HepG2 (cell line): Measurements from ENCODE around the gene RNU11. TPM values are rescaled to one million over a fixed set of nuclear protein-coding genes. Genes with fewer than 3 reads are reported as not detected.

Source experiments
- ATAC-seq: fragments of 200-7000 bp; cut with Tn5 transposase; 3 replicates; pipeline ENCODE4 v1.9.1; 2020; ENCODE audit warnings: mild to moderate bottlenecking, moderate library complexity
- Bru-seq: library from RNA; stranded (reverse); fragments of 400-500 nt; gene quantifications from one replicate; lab custom pipeline; 2021; lab: Mats Ljungman, UMichigan
- BruChase-seq, 2 experiments: library from RNA; stranded (reverse); fragments of 400-500 nt; gene quantifications; one replicate each; lab custom pipeline; 2021; lab: Mats Ljungman, UMichigan
- BruUV-seq: library from RNA; stranded (reverse); fragments of 400-500 nt; replicated peaks from 2 replicates; lab custom pipeline; 2021; lab: Mats Ljungman, UMichigan
- CTCF ChIA-PET: fragments of 300-600 bp; formaldehyde crosslinking; extraction: SDS; loops from one replicate; lab custom pipeline; 2021; ENCODE audit warnings: low total read pairs, inconsistent platforms, low intra/inter-chr PET ratio; lab: Yijun Ruan, JAX
- POLR2A ChIA-PET: fragments of 350-600 bp; sonication (Branson Sonifier 250); formaldehyde crosslinking; loops from one replicate; lab custom pipeline; 2020; ENCODE audit warnings: antibody characterized with exemption, inconsistent platforms; lab: Yijun Ruan, JAX
- DNase-seq: peaks from one replicate; pipeline ENCODE4 v3.0.0-alpha.2; 2015; ENCODE audit warnings: low spot score
- FAIRE-seq: peaks from 3 replicates; lab custom pipeline; 2011; peaks lifted over from hg19 to GRCh38; lab: Jason Lieb, UNC
- H2AFZ ChIP-seq: one replicate; pipeline ENCODE4 v1.6.1; 2011; ENCODE audit warnings: low read length, inconsistent platforms
- H3K27ac ChIP-seq: fragments of 300-600 bp; 3 replicates; pipeline ENCODE4 v1.8.0; 2011; ENCODE audit warnings: mixed run types, mild to moderate bottlenecking, mixed read lengths, low read length, inconsistent platforms; ENCODE audit not compliant: insufficient read depth; ENCODE audit errors: extremely low read length
- H3K27me3 ChIP-seq, 2 experiments: fragments of 200-600 bp in 1 of 2; 2 replicates in 1 of 2; 3 replicates in 1 of 2; pipeline versions ENCODE4 v1.6.0 to v1.8.0; 2011; ENCODE audit warnings: low read length in 2 of 2, mild to moderate bottlenecking in 2 of 2, moderate library complexity in 2 of 2, inconsistent platforms in 1 of 2; ENCODE audit not compliant: insufficient read depth in 2 of 2, control insufficient read depth in 1 of 2
- H3K36me3 ChIP-seq, 2 experiments: fragments of 200-600 bp in 1 of 2; replicated peaks in 1 of 2; 2 replicates in 1 of 2; 3 replicates in 1 of 2; pipeline versions ENCODE4 v1.5.1 to v1.8.0; 2011; ENCODE audit warnings: low read length in 2 of 2, inconsistent platforms in 1 of 2; ENCODE audit not compliant: insufficient read depth in 2 of 2, control insufficient read depth in 1 of 2
- H3K4me1 ChIP-seq: 2 replicates; pipeline ENCODE4 v1.5.1; 2012; ENCODE audit warnings: low read length, inconsistent platforms; ENCODE audit not compliant: insufficient read depth
- H3K4me2 ChIP-seq: 2 replicates; pipeline ENCODE4 v1.6.0; 2011; ENCODE audit warnings: low read depth, low read length, inconsistent platforms
- H3K4me3 ChIP-seq, 3 experiments: fragments of 200-600 bp in 1 of 3; sonication (generic), shearing (Covaris generic) in 1 of 3; replicated peaks in 1 of 3; 2 replicates each; pipeline ENCODE4 v1.5.1; 2011 to 2016; ENCODE audit warnings: low read length in 3 of 3, inconsistent platforms in 2 of 3, low read depth in 2 of 3, mild to moderate bottlenecking in 2 of 3, control low read depth in 1 of 3, mixed read lengths in 1 of 3; ENCODE audit not compliant: insufficient read depth in 1 of 3
- H3K79me2 ChIP-seq: one replicate; pipeline ENCODE4 v1.6.1; 2011; ENCODE audit warnings: low read length, inconsistent platforms; ENCODE audit not compliant: insufficient read depth
- H3K9ac ChIP-seq: 2 replicates; pipeline ENCODE4 v1.6.0; 2011; ENCODE audit warnings: mild to moderate bottlenecking, low read depth, low read length, inconsistent platforms; ENCODE audit not compliant: insufficient read depth
- H3K9me3 ChIP-seq: 2 replicates; pipeline ENCODE4 v1.5.1; 2012; ENCODE audit warnings: mild to moderate bottlenecking, low read length
- H4K20me1 ChIP-seq: 2 replicates; pipeline ENCODE4 v1.6.0; 2011; ENCODE audit warnings: inconsistent platforms, mild to moderate bottlenecking, low read length, moderate library complexity; ENCODE audit not compliant: insufficient read depth
- ATF7 ChIP-seq, 2 experiments: fragments of 450-650 bp in 1 of 2; sonication (generic) in 1 of 2; formaldehyde crosslinking in 1 of 2; IDR thresholded peaks; 2 replicates each; pipeline versions ENCODE4 v1.4.0 to v1.6.1; 2016 to 2020; ENCODE audit warnings: antibody characterized with exemption in 1 of 2, mild to moderate bottlenecking in 1 of 2, missing genetic modification reagents in 1 of 2
- CSRNP2 ChIP-seq: sonication (generic); formaldehyde crosslinking; conservative IDR thresholded peaks from 2 replicates; pipeline ENCODE4 v1.8.0; 2022; ENCODE audit warnings: low read depth, missing genetic modification reagents
- EHMT2 ChIP-seq: fragments of 200-600 bp; sonication (generic); IDR thresholded peaks from 2 replicates; pipeline ENCODE4 v1.7.0; 2017; ENCODE audit warnings: antibody characterized with exemption, low read depth, low read length, borderline replicate concordance
- FOXA1 ChIP-seq, 2 experiments: fragments of 450-650 bp in 1 of 2; sonication (generic) in 1 of 2; formaldehyde crosslinking in 1 of 2; IDR thresholded peaks; 2 replicates each; pipeline versions ENCODE4 v1.4.0 to v1.6.1; 2016 to 2020; ENCODE audit warnings: missing genetic modification reagents in 1 of 2
- FUBP1 ChIP-seq: sonication (generic); formaldehyde crosslinking; IDR thresholded peaks from 2 replicates; pipeline ENCODE4 v1.5.1; 2020; ENCODE audit warnings: missing genetic modification reagents, mild to moderate bottlenecking, borderline replicate concordance
- JUNB ChIP-seq: sonication (generic); formaldehyde crosslinking; IDR thresholded peaks from 2 replicates; pipeline ENCODE4 v1.8.0; 2022; ENCODE audit warnings: missing genetic modification reagents, mild to moderate bottlenecking, borderline replicate concordance
- PTBP1 ChIP-seq: fragments of 200-400 bp; formaldehyde crosslinking; IDR thresholded peaks from 2 replicates; pipeline ENCODE4 v1.6.1; 2018; ENCODE audit warnings: low read length, low read depth; ENCODE audit not compliant: poor library complexity, severe bottlenecking
- RORA ChIP-seq: sonication (generic); formaldehyde crosslinking; IDR thresholded peaks from 2 replicates; pipeline ENCODE4 v1.5.0; 2020; ENCODE audit warnings: mild to moderate bottlenecking, missing genetic modification reagents, moderate library complexity
- SATB2 ChIP-seq: sonication (generic); formaldehyde crosslinking; IDR thresholded peaks from 2 replicates; pipeline ENCODE4 v1.5.0; 2020; ENCODE audit warnings: missing genetic modification reagents
- SIN3A ChIP-seq: IDR thresholded peaks from 2 replicates; pipeline ENCODE4 v1.6.1; 2011; ENCODE audit warnings: low read depth, mild to moderate bottlenecking, control low read depth, low read length, borderline replicate concordance
- ZKSCAN8 ChIP-seq: IDR thresholded peaks from 2 replicates; pipeline ENCODE4 v1.6.1; 2016; ENCODE audit warnings: borderline replicate concordance, missing genetic modification reagents, missing compliant biosample characterization
- ZNF44 ChIP-seq: sonication (generic); formaldehyde crosslinking; IDR thresholded peaks from 2 replicates; pipeline ENCODE4 v1.5.1; 2020; ENCODE audit warnings: mild to moderate bottlenecking, missing genetic modification reagents
- ZNF441 ChIP-seq: sonication (generic); formaldehyde crosslinking; IDR thresholded peaks from 2 replicates; pipeline ENCODE4 v1.7.0; 2021; ENCODE audit warnings: missing genetic modification reagents, borderline replicate concordance
- WGBS: methylation state at CpG from one replicate; pipeline ENCODE4 v1.1.6; 2017; ENCODE audit warnings: low lambda C conversion rate; 5-methylcytosine and 5-hydroxymethylcytosine counted together
- in situ Hi-C: cut with HindIII; loops from 2 replicates; pipeline ENCODE4 v1.10.0; 2017; ENCODE audit warnings: low pct_unique_long_range_greater_than_20kb; ENCODE audit not compliant: extremely low pct_ligation_motif_present
- intact Hi-C: fragments of 100-400 bp; cut with micrococcal nuclease; formaldehyde crosslinking; loops from one replicate; pipeline ENCODE4 v1.10.0; 2022; ENCODE audit not compliant: unreplicated experiment
- long read RNA-seq, 2 experiments: library from RNA in 1 of 2; library from polyadenylated mRNA in 1 of 2; stranded (forward) in 1 of 2; unstranded in 1 of 2; transcript quantifications; one replicate each; pipeline ENCODE4 v2.0.0, GENCODE V29; 2019 to 2022
- polyA minus RNA-seq, 3 experiments: library from RNA; depleted of rRNA, polyadenylated mRNA; stranded (reverse); fragments of >200 nt; gene quantifications; 2 replicates each; pipeline ENCODE4 v1.2.3, GENCODE V29; 2011; ENCODE audit warnings: low replicate concordance in 1 of 3
- polyA plus RNA-seq, 8 experiments: library from polyadenylated mRNA; depleted of rRNA in 3 of 8; stranded (reverse) in 7 of 8; unstranded in 1 of 8; fragments of >200 nt; fragmentation: Illumina TruSeq in 4 of 8; extraction: Trizol in 4 of 8; gene quantifications; 2 replicates each; pipeline versions ENCODE4 v1.2.1 to v1.2.3, GENCODE V29; 2011 to 2016; ENCODE audit warnings: low read depth in 4 of 8, missing spikeins in 1 of 8, mixed read lengths in 1 of 8; ENCODE audit not compliant: insufficient read depth in 1 of 8
- total RNA-seq, 5 experiments: library from RNA; depleted of rRNA; stranded (reverse); fragments of >200 nt; fragmentation: Illumina TruSeq; extraction: Trizol; gene quantifications; 2 replicates each; pipeline ENCODE4 v1.2.3, GENCODE V29; 2016; ENCODE audit warnings: low read depth in 1 of 5

RNU11 gene
- total RNA-seq (2016; rRNA removed; fragmentation: Illumina TruSeq; extraction: Trizol) (not detected in 2 replicates), polyA plus RNA-seq (2011; rRNA removed) (not detected in 2 replicates), polyA minus RNA-seq (2011; rRNA and poly(A)+ RNA removed; ENCODE audit: low replicate concordance) (not detected in 2 replicates), Bru-seq, nascent RNA (percentile 95 among the genes with signal in this experiment), BruChase-seq, experiment 1, labeled RNA remaining after a 6-hour chase (percentile 97 among the genes with signal in this experiment), BruChase-seq, experiment 2, labeled RNA remaining after a 2-hour chase (percentile 71 among the genes with signal in this experiment)
- total RNA-seq (2016; cell fraction: cytosol; rRNA removed; fragmentation: Illumina TruSeq; extraction: Trizol; ENCODE audit: low read depth) = not detected in 2 replicates
- not detected in 2 replicates for total RNA-seq (2016; cell fraction: insoluble cytoplasmic fraction; rRNA removed; fragmentation: Illumina TruSeq; extraction: Trizol)
- total RNA-seq (2016; cell fraction: membrane; rRNA removed; fragmentation: Illumina TruSeq; extraction: Trizol) = not detected in 2 replicates
- total RNA-seq (2016; cell fraction: nucleus; rRNA removed; fragmentation: Illumina TruSeq; extraction: Trizol) = not detected in 2 replicates
- not detected in 2 replicates for polyA plus RNA-seq (2011; cell fraction: cytosol; rRNA removed)
- polyA plus RNA-seq (2011; cell fraction: nucleus; rRNA removed) = not detected in 2 replicates
- polyA plus RNA-seq (2012) = not detected in 2 replicates
- polyA plus RNA-seq (2016; cell fraction: cytosol; fragmentation: Illumina TruSeq; extraction: Trizol; ENCODE audit: low read depth) = not detected in 2 replicates
- not detected in 2 replicates for polyA plus RNA-seq (2016; cell fraction: insoluble cytoplasmic fraction; fragmentation: Illumina TruSeq; extraction: Trizol; ENCODE audit: low read depth)
- not detected in 2 replicates for polyA plus RNA-seq (2016; cell fraction: membrane; fragmentation: Illumina TruSeq; extraction: Trizol; ENCODE audit: low read depth)
- not detected in 2 replicates for polyA plus RNA-seq (2016; cell fraction: nucleus; fragmentation: Illumina TruSeq; extraction: Trizol; ENCODE audit: insufficient read depth, low read depth)
- 128 and 411 TPM in 2 replicates for polyA minus RNA-seq (2011; cell fraction: cytosol; rRNA and poly(A)+ RNA removed)
- polyA minus RNA-seq (2011; cell fraction: nucleus; rRNA and poly(A)+ RNA removed) = not detected in 2 replicates
- long read RNA-seq, experiment 1 = 0 reads
- long read RNA-seq, experiment 2 = 0 reads

- Histone ChIP-seq H3K4me2 (peak within 1 kb of the TSS; percentile 86), H3K79me2 (no peaks in the 10 kb centered on the region), H4K20me1 (no peaks in the 10 kb centered on the region), H3K9me3 (no peaks in the 10 kb centered on the region), H3K27ac (peak within 1 kb of the TSS; percentile 100), H3K9ac (peak within 1 kb of the TSS; percentile 93), H3K36me3 (no peaks in the 10 kb centered on the region), H2AFZ (peak within 1 kb of the TSS; percentile 92), H3K27me3 (no peaks in the 10 kb centered on the region), H3K4me1 (peaks cover 56% of the 10 kb centered on the region), H3K4me3 (peak within 1 kb of the TSS; percentile 56 to 81 (median 68))
- DNase-seq (peak; percentile 95), ATAC-seq (peak; percentile 81), FAIRE-seq (no peak)
- in situ Hi-C loops = no loop called here
- intact Hi-C loops = loop anchor here (1.0 to 10.0 kb wide), 2 partner anchors 88 to 536 kb away; partner anchors contain the start of genes SRSF4 and YTHDF2
- POLR2A ChIA-PET = interaction anchor here (0.7 to 3.9 kb wide), 58 partner anchors 8 to 1657 kb away, joined by 3 to 115 read pairs (median 4); partner anchors contain the start of genes ATP5IF1, EPB41, GMEB1 and MED18
- 1% methylated on average over 24 of the region's 28 CpGs for WGBS
- TSS peak; percentile 99 for BruUV-seq
- CTCF ChIA-PET = no interaction called here
- no peak for TF ChIP-seq CSRNP2
- peak; percentile 93; the same call in 1 of the 2 replicates for TF ChIP-seq ZKSCAN8
- TF ChIP-seq FUBP1 = no peak; the same call in 1 of the 2 replicates
- TF ChIP-seq ZNF44 (CRISPR knock-in tag) = no peak
- TF ChIP-seq FOXA1 (IDR thresholded peaks at IDR 0.05) = no peak
- TF ChIP-seq FOXA1 (CRISPR knock-in tag; IDR thresholded peaks at IDR 0.05) = peak; percentile 44
- TF ChIP-seq SATB2 = peak; percentile 91
- peak; percentile 98 for TF ChIP-seq SIN3A
- peak; percentile 42; the same call in 1 of the 2 replicates for TF ChIP-seq JUNB (CRISPR knock-in tag)
- TF ChIP-seq ZNF441 (CRISPR knock-in tag) = peak; percentile 79; the same call in 1 of the 2 replicates
- peak; percentile 76 for TF ChIP-seq PTBP1
- TF ChIP-seq ATF7 (IDR thresholded peaks at IDR 0.05) = peak; percentile 46
- TF ChIP-seq ATF7 (CRISPR knock-in tag; IDR thresholded peaks at IDR 0.05) = peak; percentile 24; the same call in 1 of the 2 replicates
- peak; percentile 98 for TF ChIP-seq RORA (CRISPR knock-in tag)
- no peak for TF ChIP-seq EHMT2
These were observed at the start of gene RNU11 for GRCh38 chr1:28648474-28649198. TSS of gene RNU11 (plus strand) at chr1:28648600.
